Pons (tissue), 1 donor: ENCODE results near the gene DTYMK.
"Not testable (repeated sequence)": the region's sequence is repeated elsewhere in the genome, so short reads cannot be mapped to it uniquely, and the experiment has no call there.

ENCODE experiments used
- DNase-seq: peaks from one replicate; pipeline ENCODE4 v3.0.0-alpha.2; 2016; ENCODE audit warnings: low spot score

DTYMK gene

DNA sequence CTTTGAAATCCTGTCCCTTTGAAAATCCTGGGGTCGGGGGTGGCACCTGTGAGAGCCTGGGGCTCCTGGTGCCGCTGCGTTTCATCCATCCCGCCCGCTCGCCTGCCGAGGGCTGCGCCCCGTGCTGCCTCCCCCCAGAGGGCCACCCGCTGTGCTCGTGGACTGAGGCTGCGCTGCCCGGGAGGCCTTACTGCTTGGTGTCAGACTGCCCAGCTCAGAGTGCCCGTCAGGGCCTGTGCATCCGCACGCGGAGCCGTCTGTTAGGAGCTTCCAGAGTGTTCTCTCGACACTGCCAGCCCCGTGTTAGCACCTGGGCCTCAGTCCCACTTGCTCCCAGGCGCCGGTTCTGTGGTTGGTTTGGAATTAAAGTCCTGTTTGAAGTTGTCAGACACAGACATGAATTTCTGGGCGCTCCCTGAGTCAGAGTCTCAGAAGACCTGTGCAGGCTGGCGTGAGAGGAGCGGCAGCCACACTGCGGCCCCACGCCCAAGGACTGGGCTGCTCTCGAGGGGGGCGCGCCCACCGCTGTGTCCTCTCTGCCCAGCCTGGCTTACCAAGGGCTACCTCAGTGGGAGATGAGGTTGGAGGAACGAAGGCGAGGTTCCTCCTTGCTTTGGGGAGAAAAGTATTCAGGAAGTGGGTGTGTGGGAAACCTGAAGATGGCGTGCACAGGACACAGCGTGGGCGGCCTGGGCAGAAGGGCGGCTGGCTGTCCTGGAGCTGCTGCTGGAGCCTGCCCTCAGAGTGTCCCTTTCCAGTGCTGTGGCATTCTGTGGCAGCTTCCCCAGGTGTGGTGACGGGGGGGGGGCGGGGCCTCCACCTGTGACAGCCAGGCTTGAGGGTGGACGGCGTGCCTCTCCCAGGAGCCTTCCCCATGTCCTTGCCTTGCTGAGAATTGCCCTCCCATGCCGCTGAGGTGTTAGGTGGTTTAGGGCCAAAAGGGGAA is 14.1 kb downstream of the DTYMK start:
- DNase-seq, result no peak

DNA sequence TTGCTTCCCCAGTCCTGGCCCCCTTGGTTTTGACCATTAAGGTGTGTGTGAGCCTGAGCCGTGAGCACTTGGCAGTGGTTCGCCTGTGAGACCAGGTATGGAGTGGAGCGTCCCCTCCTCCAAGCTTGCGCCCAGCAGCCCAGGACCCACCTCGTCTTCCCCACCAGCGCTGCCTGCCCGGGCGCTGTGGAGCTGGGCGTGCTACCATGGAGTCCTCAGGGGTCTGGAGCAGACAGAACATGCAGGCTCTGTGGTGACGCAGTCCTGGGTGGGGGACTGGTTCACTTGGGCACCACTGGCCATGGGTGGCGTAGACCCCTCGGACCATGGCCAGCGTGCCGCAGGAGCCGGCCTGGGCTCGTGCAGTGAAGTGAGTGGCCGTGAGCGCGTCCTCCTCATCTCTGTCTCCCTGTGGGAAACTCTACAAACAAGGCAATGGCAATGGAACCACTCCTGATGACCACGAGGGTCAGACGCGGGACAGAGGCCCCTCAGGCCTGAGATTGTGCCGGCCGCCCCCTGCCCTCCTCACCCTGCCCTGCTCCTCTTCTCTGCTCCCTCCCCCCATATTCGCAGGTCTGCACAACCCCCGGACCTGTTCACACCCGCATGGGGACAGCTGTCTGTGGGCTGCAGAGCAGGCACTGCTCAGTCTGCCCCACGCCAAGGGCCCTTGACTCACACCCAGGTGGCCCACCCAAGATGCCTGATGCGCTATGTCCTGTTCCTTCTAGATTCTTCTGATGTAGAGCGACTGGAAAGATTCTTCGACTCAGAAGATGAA is 15.0 kb downstream of the DTYMK start:
- DNase-seq, result no peak

DNA sequence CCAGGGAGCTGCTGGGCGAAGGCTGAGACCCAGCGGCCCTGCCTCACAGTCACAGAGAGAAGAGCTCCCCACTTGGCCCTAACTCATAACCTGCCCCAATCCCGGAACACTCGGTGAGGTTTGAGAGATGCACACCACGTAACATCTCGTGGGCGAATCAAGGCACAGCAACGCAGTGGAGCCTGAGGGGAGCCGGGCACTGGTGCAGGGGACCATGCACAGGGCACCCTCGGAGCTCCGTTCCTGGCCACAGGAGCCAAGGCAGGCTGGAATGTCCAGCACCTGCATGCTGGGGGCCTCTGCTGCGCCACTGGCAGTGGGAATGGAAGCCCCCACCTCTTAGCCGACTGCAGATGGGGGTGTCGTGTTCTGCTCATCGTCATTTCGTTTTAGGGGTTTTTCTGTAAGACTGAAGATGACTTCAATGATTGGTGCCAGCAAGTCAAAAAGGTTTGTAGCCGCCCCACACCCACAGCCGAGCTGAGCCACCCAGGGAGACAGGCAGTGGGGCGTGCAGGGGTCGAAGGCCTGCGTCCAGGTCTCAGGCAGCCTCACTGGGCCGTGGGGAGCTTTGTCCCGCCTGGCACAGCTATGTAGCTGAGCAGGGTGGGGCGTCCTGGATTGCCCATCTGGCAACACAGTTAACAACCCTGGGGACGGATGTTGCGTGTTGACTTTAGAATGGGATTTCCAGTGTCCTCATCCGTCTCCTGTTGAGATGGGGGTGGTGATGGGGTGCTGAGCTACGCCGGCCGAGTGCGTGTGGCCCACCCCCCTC is 16.1 kb downstream of the DTYMK start:
- DNase-seq, result no peak

DNA sequence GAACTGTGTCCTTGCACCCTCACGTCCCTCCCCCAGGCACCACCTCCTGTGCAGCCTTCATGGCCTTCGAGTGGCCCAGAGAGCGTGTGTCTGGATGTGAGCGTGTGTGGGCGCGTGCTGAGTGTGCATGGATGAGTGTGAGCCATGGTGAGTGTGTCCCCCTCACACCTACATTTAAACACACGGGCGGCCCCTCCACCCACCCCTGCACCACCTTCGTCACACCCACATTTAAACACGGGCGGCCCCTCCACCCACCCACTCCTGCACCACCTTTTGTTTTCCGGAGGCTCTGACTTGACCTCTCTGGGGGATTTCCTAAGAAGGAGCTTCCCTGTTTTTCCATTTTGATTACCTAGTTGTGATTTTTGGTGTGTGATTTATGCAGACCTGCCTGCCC is 17.8 kb downstream of the DTYMK start:
- no peak for DNase-seq

DNA sequence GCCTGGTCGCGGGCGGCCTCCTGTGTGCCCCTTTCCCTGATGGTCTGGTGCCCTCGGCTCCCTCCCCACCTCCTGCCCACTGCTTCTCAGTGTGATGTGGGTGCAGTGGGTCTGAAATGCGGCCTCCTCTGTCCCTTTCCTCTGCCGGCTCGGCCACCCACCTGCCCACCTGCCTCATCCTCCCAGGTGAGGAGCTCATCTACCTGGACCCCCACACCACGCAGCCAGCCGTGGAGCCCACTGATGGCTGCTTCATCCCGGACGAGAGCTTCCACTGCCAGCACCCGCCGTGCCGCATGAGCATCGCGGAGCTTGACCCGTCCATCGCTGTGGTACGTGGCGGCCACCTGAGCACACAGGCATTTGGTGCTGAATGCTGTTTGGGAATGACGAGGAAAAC is 18.3 kb downstream of the DTYMK start:
- no peak for DNase-seq

DNA sequence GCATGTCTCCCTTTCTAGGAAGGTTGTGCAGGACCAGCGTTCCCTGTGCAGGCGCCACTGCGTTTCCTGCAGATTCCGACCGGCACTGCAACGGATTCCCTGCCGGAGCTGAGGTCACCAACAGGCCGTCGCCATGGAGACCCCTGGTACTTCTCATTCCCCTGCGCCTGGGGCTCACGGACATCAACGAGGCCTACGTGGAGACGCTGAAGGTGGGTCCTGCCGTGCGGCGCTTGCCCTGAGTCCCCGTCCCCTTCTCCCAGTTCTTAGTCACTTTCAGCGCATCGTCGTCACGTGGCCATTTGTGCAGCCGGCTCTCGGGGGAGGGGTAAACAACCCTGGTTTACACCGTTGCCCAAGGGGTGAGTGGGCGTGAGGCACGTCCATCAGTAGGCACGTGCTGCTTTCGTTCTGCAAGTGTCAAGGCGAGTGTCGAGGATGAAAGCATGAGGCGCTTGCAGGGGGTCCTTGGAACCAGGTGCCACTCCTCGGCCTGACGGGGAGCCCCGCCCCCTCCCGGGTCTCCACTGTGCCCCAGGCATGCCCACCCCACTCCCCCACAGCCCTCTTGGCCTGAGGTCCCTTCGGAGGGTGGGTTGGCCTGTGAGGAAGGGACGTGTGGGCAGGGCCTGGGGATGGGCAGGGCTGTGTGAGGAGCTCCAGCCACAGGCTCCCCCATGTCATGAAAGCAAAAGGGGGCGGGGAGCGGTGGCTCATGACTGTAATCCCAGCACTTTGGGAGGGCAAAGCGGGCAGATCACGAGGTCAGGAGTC is 19.8 kb downstream of the DTYMK start:
- DNase-seq, result no peak

DNA sequence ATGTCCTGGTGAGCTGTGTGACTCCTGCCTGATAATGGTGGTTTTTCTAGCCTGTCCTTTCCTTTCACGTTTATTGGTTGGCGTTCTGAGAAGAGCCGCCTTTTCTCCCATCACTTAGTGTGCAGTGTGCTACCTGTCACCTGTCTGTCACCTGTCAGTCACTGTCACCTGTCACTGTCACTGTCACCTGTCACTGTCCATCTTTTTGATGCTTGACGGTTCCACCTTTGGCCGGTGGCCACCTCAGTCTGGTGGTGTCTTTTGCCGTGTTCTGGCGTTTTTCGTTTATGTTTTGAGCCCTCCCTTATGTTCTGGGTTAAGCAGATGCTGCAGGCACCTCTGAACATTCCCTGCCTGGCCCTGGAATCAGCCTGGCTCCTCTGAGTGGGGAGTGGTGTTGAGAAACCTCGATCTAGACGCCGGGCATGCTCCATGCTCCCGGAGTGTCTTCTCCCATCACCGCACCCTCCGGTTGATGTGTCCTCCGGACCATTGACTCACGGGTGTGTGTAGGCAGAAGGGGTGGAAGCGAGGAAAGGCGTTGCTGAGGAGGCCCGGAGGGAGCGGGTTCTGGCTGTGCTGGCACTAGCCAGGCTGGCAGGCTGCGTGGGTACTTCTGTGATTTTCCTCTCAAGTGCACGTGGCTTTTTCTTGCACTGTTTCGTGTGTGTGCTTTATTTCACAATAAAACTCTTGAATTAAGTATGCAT is 20.7 kb downstream of the DTYMK start:
- DNase-seq, result no peak

GRCh38 chr2:241662731-241663130 is 23.9 kb downstream of the DTYMK start:
- DNase-seq, result not testable (repeated sequence)

DNA sequence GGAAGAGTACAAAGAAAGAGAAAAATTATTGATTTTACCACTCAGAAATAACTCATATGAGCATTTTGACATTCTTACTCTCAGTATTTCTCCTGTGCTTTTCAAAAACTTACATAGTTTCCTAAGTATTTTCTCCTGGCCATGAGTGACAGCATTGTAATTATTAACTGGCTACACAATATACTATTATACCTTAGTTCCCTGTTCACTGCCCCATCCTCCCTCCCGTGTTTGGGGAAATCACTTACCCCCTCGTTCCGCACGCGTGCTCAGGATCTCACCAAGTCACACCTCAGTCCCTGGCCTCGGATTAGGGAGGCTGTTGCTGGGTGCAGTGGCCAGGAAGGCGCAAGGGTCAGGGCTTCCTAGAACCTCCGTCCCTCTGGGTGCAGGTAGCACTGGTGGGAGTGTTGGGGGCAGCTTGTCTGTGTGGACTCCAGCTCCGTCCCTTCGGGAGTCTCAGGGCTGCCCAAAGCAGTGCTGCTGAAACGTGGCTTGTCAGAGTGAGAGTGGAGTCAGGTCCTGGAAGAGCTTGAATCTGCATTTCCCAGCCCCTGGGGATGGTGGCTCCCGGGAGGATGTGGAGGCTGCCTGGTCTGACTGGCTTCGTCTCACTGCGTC is 25.9 kb downstream of the DTYMK start:
- DNase-seq, result no peak

DNA sequence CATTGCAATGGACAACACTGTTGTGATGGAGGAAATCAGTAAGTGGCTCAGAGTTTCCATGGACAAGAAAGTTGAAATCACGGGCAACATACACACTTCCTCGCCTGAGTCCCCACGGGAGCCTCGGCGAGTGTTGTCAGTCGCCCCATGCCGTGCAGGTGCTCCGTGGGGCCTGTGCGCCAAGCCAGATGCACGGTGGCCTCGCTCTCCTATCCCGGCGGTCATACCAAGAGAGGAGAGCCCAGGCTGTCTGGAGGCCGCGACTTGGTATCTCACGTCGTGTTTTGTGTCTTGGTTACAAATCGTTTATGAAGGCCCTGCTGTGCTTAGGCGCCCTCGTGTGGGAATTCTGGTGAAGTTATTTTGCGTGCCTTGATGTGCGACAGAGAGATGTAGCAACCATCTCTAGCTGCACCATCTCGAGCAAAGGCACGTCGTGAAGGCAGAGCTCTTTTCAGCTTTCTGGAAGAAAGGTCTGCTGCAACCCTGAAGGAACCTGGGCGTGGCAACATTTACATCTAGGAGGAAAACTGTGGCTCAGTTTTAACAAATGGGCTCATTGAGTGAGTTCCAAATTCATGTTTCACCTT is 27.4 kb downstream of the DTYMK start:
- DNase-seq, result peak; percentile 80

- DNase-seq, result no peak
Measured at GRCh38 chr2:241658296-241658695, 28.3 kb downstream of the DTYMK start.

GRCh38 chr2:241657786-241658254 is 28.8 kb downstream of the DTYMK start:
- DNase-seq, result no peak

DNA sequence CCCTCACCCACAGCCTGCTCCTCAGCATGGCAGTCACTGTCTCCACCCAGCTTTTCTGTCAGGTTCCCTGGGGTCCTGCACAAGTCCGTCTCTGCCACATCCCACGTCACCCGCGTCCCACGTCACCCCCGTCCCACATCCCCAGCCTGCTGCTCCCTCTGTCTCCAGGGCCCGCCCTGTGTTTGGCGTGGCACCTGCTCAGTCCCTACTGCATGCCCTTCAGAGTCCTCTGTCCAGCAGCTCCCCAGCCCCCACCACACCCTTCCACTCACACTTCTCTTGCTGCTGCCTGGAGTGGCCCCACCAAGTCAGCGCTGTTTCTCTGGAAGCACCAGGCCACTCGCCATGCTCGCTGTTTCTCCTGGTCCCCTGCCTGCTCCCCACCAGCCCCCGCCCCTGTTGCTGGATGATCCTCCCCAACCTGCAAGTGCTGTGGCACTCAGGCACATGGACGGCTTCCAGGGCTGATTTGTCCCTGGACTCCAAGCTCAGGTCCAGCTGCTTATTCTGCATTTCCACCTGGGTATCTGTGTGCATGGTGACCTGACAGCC is 30.3 kb downstream of the DTYMK start:
- no peak for DNase-seq

DNA sequence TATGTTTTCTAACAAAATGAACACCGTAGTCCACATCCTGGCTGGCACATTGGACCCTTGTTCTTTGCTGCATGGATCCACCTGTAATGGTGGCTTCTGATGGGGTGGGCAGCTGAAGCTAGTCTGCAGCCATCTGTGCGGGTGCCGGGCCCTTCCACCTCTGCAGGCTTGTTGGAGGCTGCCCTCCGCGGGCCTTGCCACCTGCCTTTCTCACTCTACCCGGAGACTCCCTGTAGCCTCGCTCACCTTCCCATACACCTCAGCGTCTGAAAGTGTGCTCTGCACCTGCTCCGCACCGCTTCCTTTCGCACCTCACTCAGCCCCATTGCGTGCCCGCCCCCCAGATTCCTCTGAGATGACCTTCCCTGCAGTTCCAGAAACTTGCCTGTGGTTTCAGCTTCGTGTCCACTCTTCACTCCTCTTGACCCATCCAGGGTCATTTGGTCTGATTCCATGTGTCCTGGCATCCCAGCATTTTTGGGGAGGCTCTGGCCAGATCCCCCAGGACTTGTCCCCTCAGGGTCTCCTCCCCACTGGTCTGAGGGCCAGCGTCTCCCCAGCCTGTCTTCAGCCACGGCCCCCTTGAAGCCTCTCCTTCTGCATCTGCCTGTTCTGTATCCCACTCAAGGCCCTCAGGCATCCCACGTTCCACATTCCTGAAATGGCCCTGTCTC is 31.0 kb downstream of the DTYMK start:
- DNase-seq, result no peak

- DNase-seq, result no peak
Measured at GRCh38 chr2:241654551-241654950, 32.1 kb downstream of the DTYMK start.

DNA sequence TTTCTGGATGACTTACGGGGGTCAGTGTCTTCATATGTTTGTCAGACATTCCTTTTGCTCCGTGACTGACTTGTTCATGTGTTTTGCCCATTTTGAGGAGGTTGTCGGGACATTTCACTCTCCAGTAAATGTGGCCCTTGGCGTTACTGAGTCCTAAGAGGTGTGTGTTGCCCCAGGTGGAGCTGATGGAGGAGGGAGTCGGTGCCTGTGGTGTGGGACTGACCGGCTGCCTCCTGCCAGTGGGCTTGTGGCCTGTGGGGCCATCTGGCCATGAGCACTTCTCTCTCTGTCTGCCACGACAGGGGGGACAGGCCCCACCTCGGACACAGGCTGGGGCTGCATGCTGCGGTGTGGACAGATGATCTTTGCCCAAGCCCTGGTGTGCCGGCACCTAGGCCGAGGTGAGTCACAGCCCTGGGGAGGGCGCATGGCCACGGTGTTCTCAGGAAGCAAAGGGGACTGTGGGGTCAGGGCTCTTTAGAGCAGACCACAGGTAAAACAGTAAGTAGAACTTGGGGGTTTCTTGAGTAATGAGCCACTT is 33.3 kb downstream of the DTYMK start:
- no peak for DNase-seq

GRCh38 chr2:241652722-241653121 is 33.9 kb downstream of the DTYMK start:
- no peak for DNase-seq

GRCh38 chr2:241652142-241652541 is 34.5 kb downstream of the DTYMK start:
- no peak for DNase-seq

GRCh38 chr2:241649927-241650326 is 36.7 kb downstream of the DTYMK start:
- DNase-seq, result no peak
